Inflammatory macrophage treated with lipopolysaccharide for 4 hours (primary cell): ENCODE measurements around the gene HEXB.
"Not testable (repeated sequence)": the region's sequence is repeated elsewhere in the genome, so short reads cannot be mapped to it uniquely, and the experiment has no call there.

ENCODE experiments used
- DNase-seq: peaks from one replicate; pipeline ENCODE4 v3.0.0-alpha.2; 2020

The HEXB gene

GRCh38 chr5:74660140-74660539, 24.9 kb upstream of the HEXB start:
- DNase-seq, result no peak

- DNase-seq, result no peak
Measured at GRCh38 chr5:74660873-74661272, 24.2 kb upstream of the HEXB start.

GRCh38 chr5:74664551-74664950, 20.5 kb upstream of the HEXB start:
- no peak for DNase-seq

GRCh38 chr5:74665273-74665672, 19.8 kb upstream of the HEXB start:
- peak; percentile 28 for DNase-seq

- DNase-seq, result no peak
Measured at GRCh38 chr5:74665816-74666215, 19.2 kb upstream of the HEXB start.

GRCh38 chr5:74667396-74667795, 17.6 kb upstream of the HEXB start:
- peak; percentile 78 for DNase-seq

GRCh38 chr5:74669821-74670220, 15.2 kb upstream of the HEXB start:
- no peak for DNase-seq

- DNase-seq, result no peak
Measured at GRCh38 chr5:74670396-74671038, 14.5 kb upstream of the HEXB start.

- no peak for DNase-seq
Measured at GRCh38 chr5:74672215-74672877, 12.7 kb upstream of the HEXB start.

GRCh38 chr5:74673011-74673790, 11.8 kb upstream of the HEXB start:
- DNase-seq, result peak; percentile 54

- DNase-seq, result not testable (repeated sequence)
Measured at GRCh38 chr5:74676466-74676865, 8.6 kb upstream of the HEXB start.

- DNase-seq, result not testable (repeated sequence)
Measured at GRCh38 chr5:74678123-74678522, 6.9 kb upstream of the HEXB start.

- not testable (repeated sequence) for DNase-seq
Measured at GRCh38 chr5:74679300-74679699, 5.7 kb upstream of the HEXB start.

- DNase-seq, result peak; percentile 56
Measured at GRCh38 chr5:74679966-74680365, 5.1 kb upstream of the HEXB start.

- DNase-seq, result peak; percentile 91
Measured at GRCh38 chr5:74685979-74686631, 1.1 kb downstream of the HEXB start.

- no peak for DNase-seq
Measured at GRCh38 chr5:74686962-74687751, 2.1 kb downstream of the HEXB start.

GRCh38 chr5:74693191-74693590, 8.2 kb downstream of the HEXB start:
- DNase-seq, result peak; percentile 61

- DNase-seq, result no peak
Measured at GRCh38 chr5:74717596-74717995, 32.6 kb downstream of the HEXB start.

GRCh38 chr5:74722271-74722670, 37.2 kb downstream of the HEXB start:
- DNase-seq, result no peak

- DNase-seq, result no peak
Measured at GRCh38 chr5:74725331-74725730, 40.3 kb downstream of the HEXB start.

GRCh38 chr5:74736759-74737158, 51.7 kb downstream of the HEXB start:
- DNase-seq, result no peak

- DNase-seq, result no peak
Measured at GRCh38 chr5:74738406-74738805, 53.4 kb downstream of the HEXB start.

- not testable (repeated sequence) for DNase-seq
Measured at GRCh38 chr5:74748742-74749141, 63.7 kb downstream of the HEXB start.
